HG03442 (cell line): ENCODE data around the gene MAGI2.
"Not testable (repeated sequence)": the region's sequence is repeated elsewhere in the genome, so short reads cannot be mapped to it uniquely, and the experiment has no call there.

ENCODE experiments used
- ATAC-seq: cut with Tn5 transposase; IDR thresholded peaks from one replicate; pipeline ENCODE4 v1.9.1; 2021; ENCODE audit warnings: mild to moderate bottlenecking, moderate library complexity; ENCODE audit not compliant: unreplicated experiment

MAGI2 gene

DNA sequence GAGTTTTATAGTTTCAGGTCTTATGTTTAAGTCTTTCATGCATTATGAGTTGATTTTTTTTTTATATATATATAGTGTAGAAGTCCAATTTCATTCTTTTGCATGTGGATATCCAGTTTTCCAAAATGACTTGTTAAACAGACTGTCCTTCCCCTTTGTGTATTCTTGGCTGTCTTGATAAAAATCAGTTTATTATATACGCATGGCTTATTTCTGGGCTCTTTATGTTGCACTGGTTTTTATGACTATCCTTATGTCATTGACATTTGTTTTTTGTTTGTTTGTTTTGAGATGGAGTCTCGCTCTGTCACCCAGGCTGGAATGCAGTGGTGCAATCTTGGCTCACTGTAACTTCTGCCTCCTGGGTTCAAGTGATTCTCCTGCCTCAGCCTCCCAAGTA lies 485.9 kb downstream of the MAGI2 start:
- not testable (repeated sequence) for ATAC-seq

DNA sequence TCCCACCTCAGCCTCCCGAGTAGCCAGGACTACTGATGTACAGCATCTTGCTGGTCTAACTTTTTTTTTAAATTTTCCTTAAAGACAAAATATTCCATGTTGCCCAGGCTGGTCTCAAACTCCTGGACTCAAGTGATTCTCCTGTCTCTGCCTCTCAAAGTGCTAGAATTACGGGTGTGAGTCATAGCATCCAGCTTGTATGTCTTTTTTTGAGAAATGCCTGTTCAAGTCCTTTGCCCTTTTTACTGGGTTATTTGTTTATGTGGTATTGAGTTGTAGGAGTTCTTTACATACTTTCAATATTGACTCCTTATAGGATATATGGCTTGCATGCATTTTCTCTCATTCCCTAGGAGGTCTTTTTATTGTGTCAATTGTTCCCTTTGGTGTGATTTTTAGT lies 486.4 kb downstream of the MAGI2 start:
- no peak for ATAC-seq

DNA sequence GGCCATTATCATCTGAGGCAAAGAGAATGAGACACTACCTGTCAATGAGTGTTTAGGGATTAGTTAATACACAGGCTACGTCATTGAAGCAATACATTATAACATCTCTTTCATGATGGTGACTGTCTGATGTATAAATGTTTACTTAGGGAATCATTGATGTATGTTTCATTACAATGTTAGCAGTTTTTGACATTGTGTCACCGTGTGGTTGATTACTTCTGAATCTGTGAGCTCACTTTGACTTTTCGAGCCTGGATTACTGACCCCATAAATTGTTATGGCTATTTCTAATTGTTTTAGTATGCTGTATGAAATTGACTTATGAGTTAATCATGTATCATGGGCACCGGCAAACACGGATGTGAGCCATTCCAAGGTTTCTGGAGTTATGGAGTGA lies 494.0 kb downstream of the MAGI2 start:
- ATAC-seq, result no peak

DNA sequence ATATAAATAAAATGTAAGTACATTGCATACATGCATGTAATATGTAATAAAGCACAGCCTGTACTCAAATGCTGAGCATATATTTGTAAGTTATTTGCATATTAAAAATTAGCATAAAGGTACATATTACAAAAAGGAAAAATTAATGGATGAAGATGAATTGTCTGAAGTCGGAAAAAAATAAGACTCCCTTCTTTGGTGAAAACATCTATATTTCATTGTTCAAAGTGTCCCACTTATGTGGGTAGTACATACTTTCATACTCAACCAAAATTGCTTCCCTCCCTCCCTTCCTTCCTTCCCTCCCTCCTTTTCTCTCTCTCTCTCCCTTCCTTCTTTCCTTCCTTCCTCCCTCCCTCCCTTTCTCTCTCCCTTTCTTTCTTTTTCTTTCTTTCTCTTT lies 498.1 kb downstream of the MAGI2 start:
- no peak for ATAC-seq

DNA sequence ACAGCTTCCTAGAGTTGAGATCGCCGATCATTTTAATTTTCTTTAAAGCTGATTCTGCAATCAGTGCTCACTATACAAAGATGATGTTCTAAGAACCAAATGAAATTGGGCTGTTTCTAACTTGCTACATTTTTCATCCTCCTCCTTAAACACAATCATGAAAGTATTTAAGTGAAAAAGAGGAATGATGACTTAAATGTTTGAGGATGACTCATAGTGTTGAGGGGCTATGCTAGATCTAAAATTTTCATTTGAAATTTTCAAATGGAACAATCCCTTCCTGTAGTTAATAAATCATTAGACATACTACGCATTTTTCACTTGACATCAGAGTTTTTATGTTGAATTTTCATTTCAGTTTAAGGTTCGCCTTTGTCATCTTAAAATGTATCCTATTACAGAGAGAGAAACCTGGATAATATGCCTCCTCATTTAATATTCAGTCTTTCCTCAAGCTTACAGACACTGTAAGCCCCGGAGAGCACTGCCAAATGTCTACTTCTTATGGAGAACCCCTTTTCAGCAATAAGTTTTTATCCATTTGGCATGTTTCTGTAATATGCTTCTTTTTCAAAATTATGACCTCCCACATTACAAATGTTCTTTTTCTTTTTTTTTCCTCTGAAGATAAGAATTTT lies 499.6 kb downstream of the MAGI2 start:
- ATAC-seq, result no peak

DNA sequence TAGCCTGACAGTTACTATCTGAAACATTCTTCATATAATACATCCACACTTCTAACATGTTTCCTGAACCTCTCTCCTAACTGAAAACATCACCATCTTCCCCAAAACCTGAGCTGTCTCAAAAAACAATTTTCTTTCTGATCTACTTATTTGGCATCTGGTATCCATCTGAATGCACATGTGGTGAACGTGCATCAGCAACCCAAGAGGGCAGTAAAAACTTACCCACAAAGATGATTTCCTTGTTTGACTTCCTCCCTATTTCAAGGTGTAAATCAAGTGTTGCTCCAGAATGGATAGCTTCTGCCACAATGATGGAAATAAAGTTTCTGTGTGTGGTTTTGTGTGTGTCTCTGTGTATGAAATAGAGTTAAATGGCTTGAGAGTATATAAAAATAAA lies 500.4 kb downstream of the MAGI2 start:
- no peak for ATAC-seq

DNA sequence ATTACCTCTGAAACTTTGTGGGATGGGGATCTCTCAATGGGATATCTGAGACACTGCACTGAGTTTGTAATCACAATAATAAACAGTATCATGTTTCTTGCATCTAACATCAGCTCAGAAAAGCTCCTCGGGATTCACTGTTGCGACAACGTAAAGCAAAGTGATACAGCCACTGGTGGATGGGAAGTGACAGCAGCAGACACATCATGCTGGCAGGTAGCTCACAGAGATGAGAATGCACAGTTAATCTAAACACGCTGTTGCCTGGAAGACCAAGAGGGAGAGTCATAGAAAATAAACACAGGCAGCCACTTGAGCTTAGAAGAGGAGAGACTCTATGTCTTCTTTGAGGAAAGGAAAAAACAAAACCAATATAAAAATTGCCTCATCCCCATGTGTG lies 513.8 kb downstream of the MAGI2 start:
- no peak for ATAC-seq

DNA sequence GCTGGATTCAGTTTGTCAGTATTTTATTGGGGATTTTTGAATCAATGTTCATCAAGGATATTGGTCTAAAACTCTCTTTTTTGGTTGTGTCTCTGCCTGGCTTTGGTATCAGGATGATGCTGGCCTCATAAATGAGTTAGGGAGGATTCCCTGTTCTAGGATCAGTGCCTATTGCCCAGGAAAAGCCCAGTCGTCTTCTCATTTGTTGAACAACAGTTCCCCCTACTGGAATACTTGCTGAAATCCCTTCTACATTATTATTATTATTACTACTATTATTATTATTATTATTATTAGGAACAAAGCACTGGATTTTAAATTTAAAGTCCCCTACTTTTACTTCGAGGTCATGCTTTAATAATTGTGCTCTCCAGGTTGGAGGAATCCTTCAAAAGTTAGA lies 528.9 kb downstream of the MAGI2 start:
- ATAC-seq, result no peak

DNA sequence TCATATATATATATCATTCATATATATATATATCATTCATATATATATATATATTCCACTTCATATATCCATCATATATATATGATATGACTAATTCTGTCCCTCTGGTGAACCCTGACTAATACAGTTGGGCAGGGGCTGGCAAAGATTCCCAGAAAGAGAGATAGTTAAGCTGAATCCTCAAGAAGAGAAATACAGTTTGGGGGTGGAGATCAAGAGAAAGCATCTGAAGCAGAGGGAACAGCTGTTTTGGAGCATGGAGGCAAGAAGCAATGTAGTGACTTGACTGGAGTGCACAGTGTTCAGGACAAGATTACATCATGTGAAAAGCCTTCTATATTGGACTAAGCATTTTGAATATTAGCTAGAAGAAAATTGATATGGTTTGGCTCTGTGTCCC lies 540.7 kb downstream of the MAGI2 start:
- no peak for ATAC-seq

DNA sequence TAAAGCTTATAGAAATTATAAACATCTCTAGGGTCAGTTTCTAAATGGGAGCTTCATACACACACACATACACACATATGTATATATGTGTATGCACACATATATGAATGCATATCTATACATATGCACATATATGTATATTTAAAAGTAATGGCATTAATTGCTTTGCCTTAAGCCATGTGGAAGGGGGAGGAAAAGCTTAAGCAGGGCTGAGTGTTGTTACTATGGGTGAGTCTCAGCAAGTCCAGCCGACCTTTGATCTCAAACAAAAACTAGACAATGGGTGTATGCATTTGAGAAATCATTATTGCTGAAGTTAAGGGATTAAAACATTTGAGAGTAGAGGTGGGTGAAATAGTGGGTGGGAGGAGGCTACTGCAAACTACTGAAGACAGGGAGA lies 546.7 kb downstream of the MAGI2 start:
- no peak for ATAC-seq

DNA sequence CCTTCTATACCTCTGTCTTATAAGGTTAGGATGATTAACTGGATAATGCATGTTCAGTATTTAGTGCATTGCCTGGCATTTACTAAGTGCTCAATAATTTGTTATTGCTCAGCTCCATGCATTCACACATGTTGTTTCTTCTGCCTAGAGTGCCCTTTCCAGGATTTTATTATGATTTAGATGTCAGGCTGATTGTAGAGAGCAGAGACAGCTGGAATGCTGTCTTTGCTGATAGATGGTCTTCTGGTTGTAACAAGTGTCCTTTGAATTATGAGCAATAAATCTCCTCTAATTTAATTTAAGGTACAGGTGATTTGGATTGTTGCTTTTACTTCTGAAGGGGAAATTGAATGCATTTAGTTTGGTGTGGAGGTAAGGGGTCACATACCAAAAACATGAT lies 548.0 kb downstream of the MAGI2 start:
- no peak for ATAC-seq

DNA sequence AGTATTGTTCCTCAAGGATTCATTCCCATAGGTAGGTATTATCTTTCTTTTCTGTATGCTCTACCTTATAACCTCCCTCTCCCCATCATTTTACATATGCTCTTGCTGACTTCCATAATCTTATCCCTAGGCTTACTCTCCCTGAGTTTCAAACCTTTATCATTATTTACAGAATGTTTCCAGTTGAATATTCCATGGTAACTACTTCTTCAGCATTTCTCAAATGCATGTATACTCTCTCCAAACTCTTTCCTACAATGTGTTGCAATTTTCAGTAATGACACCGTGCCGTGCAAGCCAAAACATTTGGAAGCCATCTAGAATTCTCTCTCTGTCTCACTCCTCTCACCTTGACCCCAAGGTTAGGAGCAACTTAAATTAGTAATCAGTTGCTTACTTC lies 548.5 kb downstream of the MAGI2 start:
- ATAC-seq, result no peak

DNA sequence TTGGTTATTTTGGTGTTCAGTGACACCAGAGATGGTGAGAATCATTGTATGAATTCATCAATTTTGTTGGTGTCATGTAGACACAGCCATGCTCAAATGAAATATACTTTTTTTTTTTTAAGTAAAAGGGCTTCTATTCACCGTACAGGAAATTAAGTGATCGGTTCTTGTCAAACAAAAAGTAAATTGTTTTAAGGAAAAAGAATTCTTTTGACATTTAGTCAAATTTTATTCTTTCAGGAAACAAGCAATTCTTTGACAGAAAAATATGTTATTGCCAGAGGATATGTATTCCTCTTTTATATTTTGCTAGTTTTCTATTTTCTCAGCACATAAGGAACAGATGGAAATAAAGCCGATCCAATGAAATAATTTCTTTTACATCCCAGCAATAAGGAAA lies 551.9 kb downstream of the MAGI2 start:
- no peak for ATAC-seq

DNA sequence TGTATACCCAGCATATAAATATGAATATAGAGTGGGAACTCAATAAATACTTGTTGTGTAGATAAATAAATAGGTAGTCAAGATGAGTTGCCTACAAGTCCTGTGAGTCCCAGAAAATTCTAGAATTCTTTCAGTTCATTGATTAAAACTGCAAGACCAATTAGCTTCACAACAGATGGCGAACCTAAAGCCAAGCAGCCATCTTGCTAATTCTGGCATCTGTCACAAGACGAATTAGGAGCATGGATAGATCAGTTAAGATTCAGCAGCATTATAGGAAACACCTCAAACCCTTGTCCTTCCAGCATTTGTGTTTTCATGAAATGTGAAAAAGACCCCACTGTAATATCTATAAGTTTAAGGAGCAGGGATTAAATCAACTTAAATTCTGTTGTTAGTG lies 552.7 kb downstream of the MAGI2 start:
- ATAC-seq, result no peak

DNA sequence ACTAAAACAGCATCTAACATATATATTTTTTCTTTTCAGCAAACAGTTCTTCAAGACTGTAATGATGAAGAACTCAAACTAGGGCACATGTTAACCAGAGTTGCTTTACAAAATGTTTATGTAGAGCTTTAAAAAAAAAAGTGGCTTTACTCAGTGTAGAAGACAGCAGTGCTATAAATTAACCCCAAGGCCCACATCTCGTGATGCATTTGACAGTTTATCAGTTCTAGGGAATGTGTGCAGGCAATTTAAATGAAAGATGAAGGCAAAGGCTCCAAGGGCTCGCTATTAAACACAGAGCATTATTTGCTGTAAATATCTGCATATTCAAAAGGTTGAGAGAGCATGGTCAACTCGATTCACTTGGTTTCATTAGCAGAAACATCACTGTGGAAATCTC lies 558.1 kb downstream of the MAGI2 start:
- ATAC-seq, result no peak

DNA sequence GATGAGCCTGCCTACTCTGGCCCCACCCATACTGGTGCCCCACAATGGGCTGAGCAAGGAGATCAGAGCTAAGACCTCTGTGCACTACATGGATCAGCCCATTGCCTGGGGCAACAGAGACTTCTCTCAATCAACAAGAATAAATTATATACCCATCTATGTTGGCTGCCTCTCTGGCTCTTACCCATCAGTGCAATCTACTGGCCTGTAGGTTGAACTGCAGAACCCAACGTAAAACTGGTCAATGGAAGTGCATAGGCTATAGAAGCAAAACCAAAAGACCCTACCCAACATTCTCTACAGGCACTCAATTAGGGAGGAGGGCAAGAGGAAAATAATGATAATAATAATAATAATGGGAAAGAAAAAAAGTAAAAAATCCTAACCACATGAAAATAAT lies 574.3 kb downstream of the MAGI2 start:
- ATAC-seq, result no peak

DNA sequence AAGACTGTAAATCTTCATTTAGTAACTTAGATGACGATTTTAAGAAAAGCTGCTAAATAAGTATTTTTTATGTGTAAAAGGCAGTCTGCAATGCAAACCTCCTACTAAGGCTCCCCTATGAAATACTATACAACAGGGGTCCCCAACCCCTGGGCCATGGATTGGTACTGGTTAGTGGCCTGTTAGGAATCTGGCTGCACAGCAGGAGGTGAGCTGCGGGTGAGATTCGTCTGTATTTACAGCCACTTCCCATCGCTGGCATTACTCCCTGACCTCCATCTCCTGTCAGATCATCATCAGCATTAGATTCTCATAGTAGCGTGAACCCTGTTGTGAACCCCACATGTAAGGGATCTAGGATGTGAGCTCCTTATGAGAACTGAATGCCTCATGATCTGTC lies 580.4 kb downstream of the MAGI2 start:
- ATAC-seq, result no peak

DNA sequence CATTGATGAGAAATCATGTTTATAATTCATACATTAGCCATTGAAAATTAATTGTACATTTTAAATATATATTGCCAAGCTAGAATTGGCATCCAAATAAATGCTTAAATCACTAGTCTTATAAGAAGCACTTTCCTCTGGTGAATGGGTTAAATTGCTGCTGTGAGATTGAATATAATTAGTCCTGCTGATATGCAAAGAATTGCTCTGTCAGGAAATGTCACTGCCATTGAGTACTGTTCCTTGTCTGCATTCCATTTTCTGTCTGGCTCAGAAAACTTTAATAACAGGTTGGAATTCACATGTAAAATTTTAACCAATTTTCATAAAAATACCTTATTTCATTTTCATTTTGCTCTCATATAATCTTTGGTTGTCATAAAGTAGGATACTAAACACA lies 589.1 kb downstream of the MAGI2 start:
- ATAC-seq, result no peak

DNA sequence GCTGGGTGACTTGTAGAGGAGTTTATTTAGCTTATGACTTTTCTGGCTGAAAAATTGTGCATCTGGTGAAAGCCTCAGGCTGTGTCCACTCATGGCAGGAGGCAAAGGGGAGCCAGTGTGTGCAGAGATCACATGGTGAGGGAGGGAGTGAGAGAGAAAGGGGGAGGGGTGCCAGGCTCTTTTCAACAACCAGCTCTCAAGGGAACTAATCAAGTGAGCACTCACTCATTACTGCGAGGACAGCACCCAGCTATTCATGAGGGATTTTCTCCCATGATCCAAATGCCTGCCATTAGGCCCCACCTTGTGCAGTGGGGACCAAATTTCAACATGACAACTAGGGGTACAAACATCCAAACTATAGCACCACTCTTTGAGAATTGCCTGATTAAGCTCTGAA lies 590.2 kb downstream of the MAGI2 start:
- no peak for ATAC-seq

DNA sequence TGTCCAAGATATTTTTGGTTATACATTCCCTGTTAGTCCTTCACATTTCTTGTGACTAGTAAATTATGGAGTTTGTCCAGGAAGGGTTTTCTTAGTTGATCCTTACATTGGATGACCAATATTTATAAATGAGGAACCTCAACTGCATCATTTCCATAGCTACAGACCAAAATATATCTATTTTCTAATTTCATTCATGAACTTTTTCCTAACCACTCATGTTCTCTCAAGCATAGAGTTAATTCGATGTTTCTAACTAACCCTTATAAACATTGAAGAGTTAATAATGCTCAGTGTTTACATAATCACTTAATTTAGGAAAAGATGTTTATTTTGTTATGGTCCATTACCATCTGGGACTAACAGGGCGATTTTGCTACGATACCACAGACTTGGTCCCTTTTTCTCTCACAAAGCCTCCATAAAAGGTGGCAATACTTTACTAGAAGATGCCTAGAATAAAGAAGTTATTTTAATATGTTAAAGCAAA lies 591.0 kb downstream of the MAGI2 start:
- no peak for ATAC-seq

DNA sequence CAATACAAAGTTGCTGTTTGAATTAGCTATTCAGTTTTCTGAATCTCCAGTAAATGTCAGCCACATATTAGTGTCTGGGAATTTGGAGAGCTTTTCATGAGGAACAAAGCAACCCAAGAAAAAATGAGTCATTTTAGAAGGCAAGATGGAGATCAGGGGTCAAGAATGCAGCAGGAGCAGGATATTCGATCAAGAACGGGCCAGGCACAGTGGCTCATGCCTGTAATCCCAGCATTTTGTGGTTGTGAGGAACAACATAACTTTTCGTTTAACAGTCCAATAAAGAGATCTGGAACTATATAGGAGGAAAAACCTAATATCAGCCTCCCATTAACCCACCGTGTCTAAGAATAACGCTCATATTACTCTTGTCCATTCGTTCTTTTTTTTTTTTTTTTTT lies 600.5 kb downstream of the MAGI2 start:
- no peak for ATAC-seq

DNA sequence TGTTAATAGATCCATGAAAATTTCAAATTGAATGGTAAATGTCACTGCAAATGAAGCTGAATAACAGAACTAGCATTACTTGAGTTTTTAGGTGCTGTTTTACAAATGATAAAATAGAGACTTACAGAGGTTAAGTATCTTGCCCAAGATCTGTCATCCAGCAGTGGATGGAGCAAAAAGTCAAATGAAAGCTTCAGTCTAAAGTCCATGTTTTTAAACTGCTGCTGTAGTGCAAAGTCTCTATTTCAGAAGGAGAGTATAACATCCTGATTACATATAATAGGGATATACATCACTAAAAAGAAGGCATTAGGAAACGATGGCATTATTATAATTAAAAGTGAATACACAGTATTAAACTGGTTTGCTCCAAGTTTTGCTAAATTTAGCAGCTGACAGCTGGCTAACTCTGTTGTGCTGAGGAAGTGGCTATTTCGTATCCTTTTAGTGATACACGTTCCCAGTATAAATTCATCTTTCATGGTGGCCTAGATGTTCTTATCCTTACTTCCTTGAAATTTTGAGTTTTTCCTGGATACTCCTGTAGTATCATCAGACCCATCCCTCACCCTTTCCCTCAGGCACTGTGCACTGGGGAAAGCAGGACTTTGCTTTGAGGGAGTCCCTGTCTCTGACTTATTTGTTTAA lies 603.2 kb downstream of the MAGI2 start:
- ATAC-seq, result no peak

DNA sequence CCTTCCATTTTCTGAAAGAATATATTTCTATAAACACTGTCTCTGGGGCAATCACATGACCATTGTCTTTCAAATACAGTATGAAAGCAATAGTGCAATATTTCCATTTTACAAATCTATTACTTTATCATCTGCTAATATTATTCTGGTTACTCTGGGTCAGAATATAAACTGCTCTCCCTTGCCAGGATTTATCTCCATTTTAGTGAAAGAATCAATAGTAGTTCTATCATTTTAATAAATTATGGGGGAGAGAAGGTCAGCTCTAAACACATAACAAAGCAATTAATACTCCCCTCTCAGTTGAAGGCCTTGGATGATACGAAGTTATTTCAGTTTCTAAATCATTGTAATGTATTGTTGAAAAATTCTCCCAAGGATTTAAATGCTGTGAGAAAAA lies 608.3 kb downstream of the MAGI2 start:
- ATAC-seq, result no peak
